HepG2 (cell line): Measurements from ENCODE around the gene SEC14L2. TPM values are rescaled to one million over a fixed set of nuclear protein-coding genes. Genes with fewer than 3 reads are reported as not detected.
A peak's percentile ranks its signal among the peaks of the same experiment; 100 is the strongest.

Experiments
- ATAC-seq: fragments of 200-7000 bp; cut with Tn5 transposase; 3 replicates; pipeline ENCODE4 v1.9.1; 2020; ENCODE audit warnings: mild to moderate bottlenecking, moderate library complexity
- BruUV-seq: library from RNA; stranded (reverse); fragments of 400-500 nt; replicated peaks from 2 replicates; lab custom pipeline; 2021; lab: Mats Ljungman, UMichigan
- CTCF ChIA-PET: fragments of 300-600 bp; formaldehyde crosslinking; extraction: SDS; loops from one replicate; lab custom pipeline; 2021; ENCODE audit warnings: low total read pairs, inconsistent platforms, low intra/inter-chr PET ratio; lab: Yijun Ruan, JAX
- POLR2A ChIA-PET: fragments of 350-600 bp; sonication (Branson Sonifier 250); formaldehyde crosslinking; loops from one replicate; lab custom pipeline; 2020; ENCODE audit warnings: antibody characterized with exemption, inconsistent platforms; lab: Yijun Ruan, JAX
- DNase-seq: peaks from one replicate; pipeline ENCODE4 v3.0.0-alpha.2; 2015; ENCODE audit warnings: low spot score
- FAIRE-seq: peaks from 3 replicates; lab custom pipeline; 2011; peaks lifted over from hg19 to GRCh38; lab: Jason Lieb, UNC
- H2AFZ ChIP-seq: one replicate; pipeline ENCODE4 v1.6.1; 2011; ENCODE audit warnings: low read length, inconsistent platforms
- H3K27ac ChIP-seq: fragments of 300-600 bp; 3 replicates; pipeline ENCODE4 v1.8.0; 2011; ENCODE audit warnings: mixed run types, mild to moderate bottlenecking, mixed read lengths, low read length, inconsistent platforms; ENCODE audit not compliant: insufficient read depth; ENCODE audit errors: extremely low read length
- H3K27me3 ChIP-seq, 2 experiments: fragments of 200-600 bp in 1 of 2; 2 replicates in 1 of 2; 3 replicates in 1 of 2; pipeline versions ENCODE4 v1.6.0 to v1.8.0; 2011; ENCODE audit warnings: low read length in 2 of 2, mild to moderate bottlenecking in 2 of 2, moderate library complexity in 2 of 2, inconsistent platforms in 1 of 2; ENCODE audit not compliant: insufficient read depth in 2 of 2, control insufficient read depth in 1 of 2
- H3K36me3 ChIP-seq, 2 experiments: fragments of 200-600 bp in 1 of 2; replicated peaks in 1 of 2; 2 replicates in 1 of 2; 3 replicates in 1 of 2; pipeline versions ENCODE4 v1.5.1 to v1.8.0; 2011; ENCODE audit warnings: low read length in 2 of 2, inconsistent platforms in 1 of 2; ENCODE audit not compliant: insufficient read depth in 2 of 2, control insufficient read depth in 1 of 2
- H3K4me1 ChIP-seq: 2 replicates; pipeline ENCODE4 v1.5.1; 2012; ENCODE audit warnings: low read length, inconsistent platforms; ENCODE audit not compliant: insufficient read depth
- H3K4me2 ChIP-seq: 2 replicates; pipeline ENCODE4 v1.6.0; 2011; ENCODE audit warnings: low read depth, low read length, inconsistent platforms
- H3K4me3 ChIP-seq, 3 experiments: fragments of 200-600 bp in 1 of 3; sonication (generic), shearing (Covaris generic) in 1 of 3; replicated peaks in 1 of 3; 2 replicates each; pipeline ENCODE4 v1.5.1; 2011 to 2016; ENCODE audit warnings: low read length in 3 of 3, inconsistent platforms in 2 of 3, low read depth in 2 of 3, mild to moderate bottlenecking in 2 of 3, control low read depth in 1 of 3, mixed read lengths in 1 of 3; ENCODE audit not compliant: insufficient read depth in 1 of 3
- H3K79me2 ChIP-seq: one replicate; pipeline ENCODE4 v1.6.1; 2011; ENCODE audit warnings: low read length, inconsistent platforms; ENCODE audit not compliant: insufficient read depth
- H3K9ac ChIP-seq: 2 replicates; pipeline ENCODE4 v1.6.0; 2011; ENCODE audit warnings: mild to moderate bottlenecking, low read depth, low read length, inconsistent platforms; ENCODE audit not compliant: insufficient read depth
- H3K9me3 ChIP-seq: 2 replicates; pipeline ENCODE4 v1.5.1; 2012; ENCODE audit warnings: mild to moderate bottlenecking, low read length
- H4K20me1 ChIP-seq: 2 replicates; pipeline ENCODE4 v1.6.0; 2011; ENCODE audit warnings: inconsistent platforms, mild to moderate bottlenecking, low read length, moderate library complexity; ENCODE audit not compliant: insufficient read depth
- ARID2 ChIP-seq: sonication (generic); formaldehyde crosslinking; IDR thresholded peaks from 2 replicates; pipeline ENCODE4 v1.8.1; 2022; ENCODE audit warnings: mild to moderate bottlenecking, missing genetic modification reagents, borderline replicate concordance
- ATF7-NPFF ChIP-seq: sonication (generic); formaldehyde crosslinking; IDR thresholded peaks from 2 replicates; pipeline ENCODE4 v1.8.1; 2023; ENCODE audit warnings: mild to moderate bottlenecking, low read depth, missing genetic modification reagents, moderate library complexity
- CEBPG ChIP-seq: IDR thresholded peaks from 2 replicates; pipeline ENCODE4 v1.6.1; 2016
- GZF1 ChIP-seq: sonication (generic); formaldehyde crosslinking; IDR thresholded peaks from 2 replicates; pipeline ENCODE4 v1.5.1; 2020; ENCODE audit warnings: mild to moderate bottlenecking, missing genetic modification reagents
- KLF12 ChIP-seq: sonication (generic); formaldehyde crosslinking; IDR thresholded peaks from 2 replicates; pipeline ENCODE4 v1.4.0; 2020; ENCODE audit warnings: missing genetic modification reagents, borderline replicate concordance
- NCOR1 ChIP-seq: fragments of 200-600 bp; sonication (generic); IDR thresholded peaks from 2 replicates; pipeline ENCODE4 v1.7.0; 2017; ENCODE audit warnings: antibody characterized with exemption, low read length, borderline replicate concordance
- TAF1 ChIP-seq: sonication (generic); formaldehyde crosslinking; IDR thresholded peaks from 2 replicates; pipeline ENCODE4 v1.4.0; 2020; ENCODE audit warnings: missing genetic modification reagents
- TARDBP ChIP-seq: sonication (generic); formaldehyde crosslinking; IDR thresholded peaks from 2 replicates; pipeline ENCODE4 v1.8.0; 2022; ENCODE audit warnings: mild to moderate bottlenecking, missing genetic modification reagents
- XRCC5 ChIP-seq: fragments of 200-400 bp; formaldehyde crosslinking; optimal IDR thresholded peaks from 2 replicates; pipeline ENCODE3; 2017; ENCODE audit warnings: mild to moderate bottlenecking, low read length
- ZSCAN20 ChIP-seq: sonication (generic); formaldehyde crosslinking; IDR thresholded peaks from 2 replicates; pipeline ENCODE4 v1.4.0; 2020; ENCODE audit warnings: missing genetic modification reagents, mild to moderate bottlenecking, borderline replicate concordance
- WGBS: methylation state at CpG from one replicate; pipeline ENCODE4 v1.1.6; 2017; ENCODE audit warnings: low lambda C conversion rate; 5-methylcytosine and 5-hydroxymethylcytosine counted together
- in situ Hi-C: cut with HindIII; loops from 2 replicates; pipeline ENCODE4 v1.10.0; 2017; ENCODE audit warnings: low pct_unique_long_range_greater_than_20kb; ENCODE audit not compliant: extremely low pct_ligation_motif_present
- intact Hi-C: fragments of 100-400 bp; cut with micrococcal nuclease; formaldehyde crosslinking; loops from one replicate; pipeline ENCODE4 v1.10.0; 2022; ENCODE audit not compliant: unreplicated experiment
- polyA plus RNA-seq, 8 experiments: library from polyadenylated mRNA; depleted of rRNA in 3 of 8; stranded (reverse) in 7 of 8; unstranded in 1 of 8; fragments of >200 nt; fragmentation: Illumina TruSeq in 4 of 8; extraction: Trizol in 4 of 8; gene quantifications; 2 replicates each; pipeline versions ENCODE4 v1.2.1 to v1.2.3, GENCODE V29; 2011 to 2016; ENCODE audit warnings: low read depth in 4 of 8, missing spikeins in 1 of 8, mixed read lengths in 1 of 8; ENCODE audit not compliant: insufficient read depth in 1 of 8
- total RNA-seq, 5 experiments: library from RNA; depleted of rRNA; stranded (reverse); fragments of >200 nt; fragmentation: Illumina TruSeq; extraction: Trizol; gene quantifications; 2 replicates each; pipeline ENCODE4 v1.2.3, GENCODE V29; 2016; ENCODE audit warnings: low read depth in 1 of 5

SEC14L2 gene
- total and polyA plus RNA-seq, 2 of the 13 experiments (the other 11 are each of a cell fraction or from before 2014, with no cell fraction given), result 4.1 to 5.1 TPM

DNA sequence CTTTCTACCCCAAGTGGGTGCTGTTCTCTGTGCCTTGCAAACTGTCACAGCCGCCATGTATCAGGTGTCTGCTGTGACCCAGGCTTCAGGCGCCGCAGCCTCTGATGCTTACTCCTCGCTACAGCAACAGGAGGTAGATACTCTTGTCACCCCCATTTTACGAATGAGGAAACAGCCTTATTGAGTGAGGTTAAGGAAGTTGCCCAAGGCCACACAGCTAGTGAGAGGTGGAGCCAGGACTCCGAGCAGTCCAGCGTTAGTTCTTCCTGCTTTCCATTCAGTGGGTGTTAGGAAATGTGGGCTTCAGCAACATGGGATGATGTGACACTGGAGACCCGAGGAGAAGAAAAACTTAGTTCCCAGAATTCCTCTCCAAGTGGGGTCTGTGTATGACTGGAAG, 23.9 kb upstream of the SEC14L2 start:
- H2AFZ ChIP-seq, result no peak overlapping the region
- H3K4me2 ChIP-seq, result no peak overlapping the region
- CTCF ChIA-PET, result no interaction called here
- no peaks in the 10 kb centered on the region for H3K79me2 ChIP-seq
- H3K4me3 ChIP-seq, result no peak overlapping the region
- no peaks in the 10 kb centered on the region for H4K20me1 ChIP-seq
- ATAC-seq, result peak; percentile 5
- TF ChIP-seq ARID2 (CRISPR knock-in tag) (no peak), KLF12 (CRISPR knock-in tag) (no peak), CEBPG (CRISPR knock-in tag) (no peak), TARDBP (CRISPR knock-in tag) (no peak), ATF7-NPFF (CRISPR knock-in tag) (no peak), TAF1 (CRISPR knock-in tag) (no peak), ZSCAN20 (CRISPR knock-in tag) (no peak), NCOR1 (no peak), GZF1 (CRISPR knock-in tag) (no peak), XRCC5 (no peak)
- TF ChIP-seq, all 625 proteins: peak for 0
- 4% methylated on average over 3 of the region's 8 CpGs for WGBS
- no peaks in the 10 kb centered on the region for H3K9me3 ChIP-seq
- FAIRE-seq (no peak), DNase-seq (no peak)
- H3K36me3 ChIP-seq, result no peaks in the 10 kb centered on the region
- H3K9ac ChIP-seq, result no peak overlapping the region
- H3K27me3 ChIP-seq, result no peaks in the 10 kb centered on the region
- no peak overlapping the region for H3K27ac ChIP-seq
- H3K4me1 ChIP-seq, result no peaks in the 10 kb centered on the region
- no TSS peak for BruUV-seq
- in situ Hi-C loops, result no loop called here
- intact Hi-C loops, result no loop called here
- POLR2A ChIA-PET, result interaction anchor here (1.5 kb wide), 1 partner anchor 16 kb away, joined by 4 read pairs; the partner anchor contains the start of genes CCDC157 and SF3A1
